ENCODE results near the gene TIGD1.

DNA sequence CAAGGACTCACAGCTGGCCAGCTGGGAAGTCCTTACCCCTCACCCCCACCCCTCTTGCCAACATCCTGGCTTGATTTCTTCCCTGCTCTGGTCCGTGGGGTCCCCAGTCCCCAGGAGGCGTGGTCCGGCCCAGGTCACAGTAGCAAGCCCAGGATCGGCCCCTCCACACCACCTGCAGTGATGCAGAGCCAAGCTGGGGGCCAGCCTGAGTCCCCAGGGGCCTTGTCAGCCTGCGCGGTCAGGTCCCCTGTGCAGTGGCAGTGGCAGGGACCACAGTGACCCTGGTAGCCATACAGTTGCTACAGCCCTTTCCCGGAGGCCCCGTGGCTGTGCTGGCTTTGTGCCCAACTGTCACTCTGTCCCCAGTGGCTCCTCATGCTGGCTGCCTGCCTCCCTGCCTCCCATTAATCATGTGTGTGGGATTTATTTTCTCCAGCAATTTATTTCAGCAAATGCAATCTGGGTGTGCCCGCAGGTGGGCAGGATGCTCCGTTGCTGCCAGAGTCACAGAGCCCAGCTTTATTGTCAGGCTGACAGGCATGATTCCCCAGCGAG, 38.9 kb downstream of the TIGD1 start:
- TF ChIP-seq, protein P1, sequence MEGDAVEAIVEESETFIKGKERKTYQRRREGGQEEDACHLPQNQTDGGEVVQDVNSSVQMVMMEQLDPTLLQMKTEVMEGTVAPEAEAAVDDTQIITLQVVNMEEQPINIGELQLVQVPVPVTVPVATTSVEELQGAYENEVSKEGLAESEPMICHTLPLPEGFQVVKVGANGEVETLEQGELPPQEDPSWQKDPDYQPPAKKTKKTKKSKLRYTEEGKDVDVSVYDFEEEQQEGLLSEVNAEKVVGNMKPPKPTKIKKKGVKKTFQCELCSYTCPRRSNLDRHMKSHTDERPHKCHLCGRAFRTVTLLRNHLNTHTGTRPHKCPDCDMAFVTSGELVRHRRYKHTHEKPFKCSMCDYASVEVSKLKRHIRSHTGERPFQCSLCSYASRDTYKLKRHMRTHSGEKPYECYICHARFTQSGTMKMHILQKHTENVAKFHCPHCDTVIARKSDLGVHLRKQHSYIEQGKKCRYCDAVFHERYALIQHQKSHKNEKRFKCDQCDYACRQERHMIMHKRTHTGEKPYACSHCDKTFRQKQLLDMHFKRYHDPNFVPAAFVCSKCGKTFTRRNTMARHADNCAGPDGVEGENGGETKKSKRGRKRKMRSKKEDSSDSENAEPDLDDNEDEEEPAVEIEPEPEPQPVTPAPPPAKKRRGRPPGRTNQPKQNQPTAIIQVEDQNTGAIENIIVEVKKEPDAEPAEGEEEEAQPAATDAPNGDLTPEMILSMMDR (IDR thresholded peaks at IDR 0.05), result no peak
- TF ChIP-seq POLR2AphosphoS5 (IDR thresholded peaks at IDR 0.05), result no peak
